ENCODE results near the gene CREB3.

GRCh38 chr9:35771534-35771933 lies 39.1 kb downstream of the CREB3 start:
- no peak for TF ChIP-seq POLR2AphosphoS5 (IDR thresholded peaks at IDR 0.05)
- no peak for TF ChIP-seq EP300 (IDR thresholded peaks at IDR 0.05)
- TF ChIP-seq CTCF (IDR thresholded peaks at IDR 0.05): no peak

Data from upper lobe of left lung (tissue), 4 donors.